IgD-negative memory B cell (primary cell): ENCODE data around the gene PLPPR1. TPM values are rescaled to one million over a fixed set of nuclear protein-coding genes. Genes with fewer than 3 reads are reported as not detected.

Source experiments
- H3K27ac Mint-ChIP-seq, 3 donors: one replicate each; pipeline ENCODE4 v1.8.0; 2020 to 2022; ENCODE audit warnings: mild to moderate bottlenecking in 3 of 3, mixed read lengths in 3 of 3, moderate library complexity in 1 of 3
- H3K27me3 Mint-ChIP-seq: one replicate; pipeline ENCODE4 v1.8.0; 2021; ENCODE audit warnings: mixed read lengths
- H3K36me3 Mint-ChIP-seq: one replicate; pipeline ENCODE4 v1.8.0; 2020; ENCODE audit warnings: mild to moderate bottlenecking, mixed read lengths
- H3K4me1 Mint-ChIP-seq, 3 donors: one replicate each; pipeline ENCODE4 v1.8.0; 2020 to 2022; ENCODE audit warnings: mixed read lengths in 3 of 3, mild to moderate bottlenecking in 1 of 3
- H3K4me3 Mint-ChIP-seq, 4 donors: one replicate each; pipeline ENCODE4 v1.8.0; 2020 to 2022; ENCODE audit warnings: mild to moderate bottlenecking in 4 of 4, mixed read lengths in 4 of 4, moderate library complexity in 3 of 4
- H3K9me3 Mint-ChIP-seq, 3 donors: one replicate each; pipeline ENCODE4 v1.8.0; 2020 to 2021; ENCODE audit warnings: mixed read lengths in 3 of 3, mild to moderate bottlenecking in 1 of 3
- polyA plus RNA-seq: library from polyadenylated mRNA; unstranded; fragments of 300-500 nt; fragmentation: Illumina TruSeq; gene quantifications from one replicate; pipeline ENCODE4 v1.2.3, GENCODE V29; 2021

Gene PLPPR1
- polyA plus RNA-seq, 1 donor from 2014 or later = not detected

DNA sequence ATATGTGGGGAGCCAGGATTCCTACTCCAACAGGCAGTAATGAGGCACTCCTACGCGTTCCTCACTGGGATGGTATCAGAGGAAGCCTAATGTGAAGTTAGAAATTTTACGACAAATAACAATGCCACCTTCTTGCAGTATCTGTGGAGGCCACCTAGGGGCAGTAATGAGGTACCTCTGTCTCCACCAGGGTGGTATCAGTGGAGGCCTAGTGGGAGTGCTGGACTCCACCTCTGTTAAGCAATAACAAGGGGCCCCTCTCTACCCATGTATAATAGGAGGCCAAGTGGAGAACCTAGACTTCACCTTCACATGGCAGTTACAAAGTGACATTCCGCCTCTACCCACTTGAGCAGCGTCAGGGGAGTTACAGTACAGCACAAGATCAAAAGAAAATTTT, 147.9 kb downstream of the PLPPR1 start:
- H3K27me3 Mint-ChIP-seq = peaks cover 3% of the 10 kb centered on the region
- H3K36me3 Mint-ChIP-seq = no peaks in the 10 kb centered on the region
- H3K4me3 Mint-ChIP-seq = no peak overlapping the region
- no peak overlapping the region for H3K27ac Mint-ChIP-seq
- peaks cover 0 to 6% (median 0%) of the 10 kb centered on the region in 3 donors for H3K9me3 Mint-ChIP-seq
- H3K4me1 Mint-ChIP-seq = no peaks in the 10 kb centered on the region

DNA sequence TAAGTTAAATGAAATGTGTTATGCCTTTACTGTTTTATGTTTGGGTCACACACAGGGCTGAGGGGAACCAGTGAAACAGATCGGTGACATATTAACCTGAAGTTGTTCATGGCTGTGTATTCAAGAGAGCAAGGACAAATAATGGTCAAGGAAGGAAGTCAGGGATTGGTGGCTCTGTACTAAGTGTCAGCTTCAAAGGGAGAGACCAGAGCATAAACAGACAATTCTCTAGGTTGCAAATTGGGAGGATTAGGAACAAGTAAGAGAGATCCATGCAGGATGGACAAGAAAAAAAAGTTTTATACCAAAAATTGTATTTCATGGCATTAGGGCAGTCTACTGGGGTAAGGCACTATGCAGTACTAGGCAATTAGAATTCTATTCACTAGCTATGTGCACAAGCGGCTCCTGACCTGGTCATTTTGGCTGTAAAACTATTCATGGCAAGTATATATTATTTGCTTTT, 156.3 kb downstream of the PLPPR1 start:
- Mint-ChIP-seq H3K4me1 (no peaks in the 10 kb centered on the region), H3K4me3 (no peak overlapping the region), H3K27me3 (no peaks in the 10 kb centered on the region), H3K36me3 (no peaks in the 10 kb centered on the region), H3K27ac (no peak overlapping the region), H3K9me3 (peaks cover 0 to 3% (median 2%) of the 10 kb centered on the region in 3 donors)

DNA sequence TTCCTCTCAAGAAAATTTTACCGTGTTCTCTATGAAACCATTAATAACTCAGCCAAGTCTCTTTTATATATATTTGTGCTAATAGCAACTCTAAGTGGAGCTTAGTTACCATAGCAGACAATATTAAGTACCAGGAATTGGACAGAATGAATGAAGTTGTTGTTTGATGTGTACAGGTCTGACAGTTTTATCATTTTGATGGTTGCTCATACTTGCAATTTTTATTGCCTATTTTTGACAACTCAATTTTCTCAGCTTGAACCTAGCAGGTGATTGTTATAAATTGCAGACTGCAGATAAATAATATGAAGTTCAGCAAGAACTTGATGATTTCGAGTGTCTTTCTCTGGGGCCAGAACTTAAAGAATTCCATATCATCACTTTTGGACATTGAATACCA, 163.2 kb downstream of the PLPPR1 start:
- H3K36me3 Mint-ChIP-seq = no peaks in the 10 kb centered on the region

DNA sequence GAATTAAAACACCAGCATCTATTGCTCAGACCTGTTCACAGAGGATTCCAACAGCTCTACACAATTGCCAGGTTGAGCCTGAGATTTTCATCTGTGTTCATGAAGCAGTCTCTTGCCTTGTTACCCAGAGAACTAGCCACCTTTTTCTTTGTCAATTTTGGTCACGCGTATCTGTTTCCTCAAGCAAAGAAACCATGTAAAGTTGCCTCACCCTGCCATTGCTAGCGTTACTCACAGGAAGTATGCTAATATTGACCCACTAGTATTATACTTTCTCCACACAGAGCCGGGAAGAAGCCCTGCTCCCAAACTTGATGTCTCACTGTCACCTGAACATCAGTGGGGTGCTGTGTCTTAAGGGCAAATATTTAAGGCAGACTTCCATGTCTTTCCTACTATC, 168.5 kb downstream of the PLPPR1 start:
- Mint-ChIP-seq H3K27ac (no peak overlapping the region), H3K27me3 (no peaks in the 10 kb centered on the region), H3K36me3 (no peaks in the 10 kb centered on the region), H3K9me3 (no peaks in the 10 kb centered on the region), H3K4me3 (no peak overlapping the region), H3K4me1 (no peaks in the 10 kb centered on the region)

More for the DNA sequence above, 163.2 kb downstream of the PLPPR1 start:
- Mint-ChIP-seq H3K27ac (no peak overlapping the region), H3K4me1 (no peaks in the 10 kb centered on the region), H3K27me3 (no peaks in the 10 kb centered on the region), H3K9me3 (peaks cover 0 to 2% (median 0%) of the 10 kb centered on the region in 3 donors), H3K4me3 (no peak overlapping the region)

DNA sequence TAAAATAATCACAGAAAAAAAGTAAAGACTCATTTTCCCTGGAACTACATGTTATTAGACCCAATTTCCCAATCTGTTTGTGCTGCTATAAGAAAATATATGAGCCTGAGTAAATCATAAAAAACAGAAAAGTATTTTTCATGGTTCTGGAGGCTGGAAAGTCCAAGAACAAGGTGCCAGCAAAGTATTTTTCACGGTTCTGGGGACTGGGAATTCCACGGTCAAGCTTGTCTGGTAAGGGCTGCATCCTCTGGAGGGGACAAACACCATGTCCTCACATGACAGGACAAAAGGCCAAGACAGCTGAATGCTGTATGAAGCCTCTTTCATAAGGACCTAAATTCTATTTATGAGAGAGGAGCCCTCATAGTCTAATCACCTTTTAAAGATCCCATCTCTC, 172.3 kb downstream of the PLPPR1 start:
- Mint-ChIP-seq H3K36me3 (no peaks in the 10 kb centered on the region), H3K4me1 (no peaks in the 10 kb centered on the region), H3K27ac (no peak overlapping the region), H3K9me3 (no peaks in the 10 kb centered on the region), H3K4me3 (no peak overlapping the region), H3K27me3 (no peaks in the 10 kb centered on the region)

DNA sequence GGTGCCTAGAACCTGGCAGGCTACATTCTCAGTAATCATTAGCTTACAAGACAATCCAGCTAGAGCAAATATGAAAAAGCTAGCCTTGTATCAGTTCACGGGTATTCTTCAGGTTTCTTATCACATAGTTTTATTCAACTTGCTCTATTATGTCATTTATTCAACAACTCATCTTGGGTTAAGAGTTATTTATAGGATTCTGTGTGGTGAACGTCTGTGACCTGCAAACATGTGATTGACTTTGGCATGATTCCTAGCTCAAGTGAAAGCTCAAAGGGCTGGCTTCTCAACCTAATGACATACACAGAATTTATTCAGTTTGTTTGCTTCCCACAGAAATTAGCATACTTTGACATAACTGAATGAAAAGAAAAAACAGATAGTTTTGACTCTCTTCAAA, 173.1 kb downstream of the PLPPR1 start:
- Mint-ChIP-seq H3K4me3 (no peak overlapping the region), H3K27me3 (no peaks in the 10 kb centered on the region), H3K27ac (no peak overlapping the region), H3K36me3 (no peaks in the 10 kb centered on the region), H3K4me1 (no peaks in the 10 kb centered on the region), H3K9me3 (no peaks in the 10 kb centered on the region)

DNA sequence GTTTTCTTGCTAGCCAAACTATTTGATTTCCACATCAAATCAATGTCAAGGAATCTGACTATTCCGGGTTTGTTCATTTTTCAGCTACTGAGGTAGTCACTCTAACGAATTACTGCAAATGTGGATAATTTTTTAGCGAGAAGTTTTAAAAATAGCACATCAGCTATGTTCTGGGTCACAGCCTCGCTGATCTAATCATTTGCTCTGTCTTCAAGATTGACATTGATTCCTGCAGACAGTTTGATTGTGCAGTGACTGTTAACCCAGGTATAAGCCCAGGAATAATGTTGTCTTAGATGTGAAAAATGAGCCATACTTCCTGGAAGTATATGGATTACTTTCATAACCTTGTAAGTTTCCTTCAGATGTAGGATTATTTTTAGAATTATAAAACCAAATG, 181.1 kb downstream of the PLPPR1 start:
- Mint-ChIP-seq H3K36me3 (no peaks in the 10 kb centered on the region), H3K4me1 (no peaks in the 10 kb centered on the region), H3K27me3 (peaks cover 3% of the 10 kb centered on the region), H3K27ac (no peak overlapping the region), H3K4me3 (no peak overlapping the region), H3K9me3 (no peaks in the 10 kb centered on the region)

DNA sequence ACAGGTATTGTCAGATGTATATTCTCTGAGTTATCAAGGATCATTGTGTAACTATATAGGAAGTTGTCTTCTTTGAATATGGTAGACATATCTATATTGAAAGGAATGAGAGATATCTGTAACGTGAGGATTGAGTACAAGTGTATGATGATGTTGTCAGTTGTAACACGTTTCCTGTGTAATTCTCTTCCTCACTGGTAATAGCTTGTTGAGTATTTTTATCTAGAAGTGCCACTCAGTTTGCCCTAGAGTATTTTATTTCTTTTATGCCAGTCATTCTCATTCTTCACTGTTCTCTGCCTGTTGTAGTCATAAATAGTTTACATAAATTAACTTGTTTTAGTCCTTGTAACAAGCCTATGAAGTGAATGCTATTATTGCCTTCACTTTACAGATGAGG, 184.1 kb downstream of the PLPPR1 start:
- H3K27me3 Mint-ChIP-seq = peaks cover 3% of the 10 kb centered on the region
- H3K27ac Mint-ChIP-seq = no peak overlapping the region
- no peak overlapping the region for H3K4me3 Mint-ChIP-seq
- H3K9me3 Mint-ChIP-seq = peaks cover 0 to 1% (median 0%) of the 10 kb centered on the region in 3 donors
- H3K36me3 Mint-ChIP-seq = no peaks in the 10 kb centered on the region
- H3K4me1 Mint-ChIP-seq = no peaks in the 10 kb centered on the region

DNA sequence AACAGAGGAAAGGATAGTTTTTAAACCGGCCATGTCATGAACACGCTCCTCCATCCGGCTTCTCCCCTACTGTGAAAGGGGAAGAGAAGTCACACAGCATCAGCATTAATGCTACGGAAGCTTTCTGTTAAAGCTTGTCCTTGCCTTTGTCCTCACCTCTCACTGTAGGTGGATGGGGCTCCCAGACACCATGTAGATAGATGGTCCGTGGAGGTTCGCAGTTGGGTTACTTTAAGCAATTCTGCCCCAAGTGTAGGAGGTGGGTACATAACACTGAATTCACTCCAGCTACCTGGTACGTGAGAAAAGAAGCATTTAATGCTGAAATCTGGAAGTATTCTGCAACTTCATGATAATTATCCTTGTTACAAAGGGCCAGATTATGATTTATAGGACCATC, 190.5 kb downstream of the PLPPR1 start:
- H3K4me3 Mint-ChIP-seq = no peak overlapping the region
- no peaks in the 10 kb centered on the region for H3K27me3 Mint-ChIP-seq
- H3K9me3 Mint-ChIP-seq = peaks cover 0 to 1% (median 0%) of the 10 kb centered on the region in 3 donors
- no peaks in the 10 kb centered on the region for H3K36me3 Mint-ChIP-seq
- no peaks in the 10 kb centered on the region for H3K4me1 Mint-ChIP-seq
- no peak overlapping the region for H3K27ac Mint-ChIP-seq

DNA sequence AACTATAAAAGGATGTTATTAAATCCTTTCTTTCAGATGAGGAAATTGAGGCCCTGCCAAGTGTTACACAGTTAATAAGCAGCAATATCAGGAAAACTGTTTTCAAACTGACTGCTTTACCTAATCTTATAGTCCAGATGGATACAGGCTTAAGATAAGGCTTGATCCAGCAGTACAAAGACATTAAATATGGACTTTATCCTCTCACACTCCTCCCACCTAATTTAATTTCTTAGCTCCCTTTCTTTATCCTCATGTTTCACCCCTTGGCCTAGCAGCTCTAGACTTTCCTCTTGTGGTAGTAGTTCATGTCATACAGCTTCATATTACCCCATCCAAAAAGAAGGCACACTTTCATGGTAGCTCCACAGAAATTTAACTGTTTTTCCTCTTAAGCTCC, 191.8 kb downstream of the PLPPR1 start:
- no peaks in the 10 kb centered on the region for H3K27me3 Mint-ChIP-seq
- no peaks in the 10 kb centered on the region for H3K36me3 Mint-ChIP-seq
- H3K4me3 Mint-ChIP-seq = no peak overlapping the region
- H3K27ac Mint-ChIP-seq = no peak overlapping the region
- no peaks in the 10 kb centered on the region for H3K4me1 Mint-ChIP-seq
- peaks cover 0 to 1% (median 0%) of the 10 kb centered on the region in 3 donors for H3K9me3 Mint-ChIP-seq

DNA sequence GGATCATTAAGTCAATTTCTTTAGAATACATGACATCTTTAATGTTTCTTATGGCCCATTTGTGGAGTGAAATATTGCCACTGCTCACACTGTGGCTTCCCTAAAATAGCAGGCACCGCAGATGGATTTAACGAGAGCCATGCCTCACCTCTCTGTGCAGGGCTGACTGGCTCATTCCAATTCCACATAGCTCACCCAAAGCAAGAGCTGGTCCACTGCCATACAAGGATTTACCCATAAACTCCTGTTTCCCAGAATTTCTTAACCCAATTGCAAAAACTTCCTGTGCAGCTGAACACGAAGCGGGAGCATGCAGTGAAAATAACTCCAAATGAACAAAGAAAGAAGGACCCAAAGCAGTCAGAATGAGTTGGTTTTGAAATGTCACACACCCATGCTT, 196.7 kb downstream of the PLPPR1 start:
- no peaks in the 10 kb centered on the region for H3K27me3 Mint-ChIP-seq
- H3K4me3 Mint-ChIP-seq = no peak overlapping the region
- no peak overlapping the region for H3K27ac Mint-ChIP-seq
- H3K36me3 Mint-ChIP-seq = no peaks in the 10 kb centered on the region
- no peaks in the 10 kb centered on the region for H3K9me3 Mint-ChIP-seq
- H3K4me1 Mint-ChIP-seq = peaks cover 0 to 4% (median 0%) of the 10 kb centered on the region in 3 donors

DNA sequence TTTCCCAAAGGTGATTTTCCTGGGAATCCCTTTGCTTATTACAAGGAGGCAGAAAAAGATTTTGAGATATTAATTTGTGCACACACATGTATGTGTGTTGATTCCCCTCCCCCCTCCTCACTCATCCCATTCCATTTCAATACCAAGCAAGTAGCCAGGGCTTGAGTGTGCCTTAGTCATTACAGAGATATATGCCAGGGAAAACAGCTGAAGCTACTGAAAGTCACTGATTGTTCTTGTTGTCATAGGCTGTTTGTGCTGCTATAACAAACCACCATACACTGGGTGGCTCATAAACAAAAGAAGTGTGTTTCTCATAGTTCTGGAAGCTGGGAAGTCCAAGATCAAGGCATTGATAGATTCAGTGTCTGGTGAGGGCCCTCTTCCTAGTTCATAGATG, 197.6 kb downstream of the PLPPR1 start:
- Mint-ChIP-seq H3K9me3 (no peaks in the 10 kb centered on the region), H3K27ac (no peak overlapping the region), H3K27me3 (no peaks in the 10 kb centered on the region), H3K4me3 (no peak overlapping the region), H3K4me1 (peaks cover 0 to 4% (median 0%) of the 10 kb centered on the region in 3 donors), H3K36me3 (no peaks in the 10 kb centered on the region)

DNA sequence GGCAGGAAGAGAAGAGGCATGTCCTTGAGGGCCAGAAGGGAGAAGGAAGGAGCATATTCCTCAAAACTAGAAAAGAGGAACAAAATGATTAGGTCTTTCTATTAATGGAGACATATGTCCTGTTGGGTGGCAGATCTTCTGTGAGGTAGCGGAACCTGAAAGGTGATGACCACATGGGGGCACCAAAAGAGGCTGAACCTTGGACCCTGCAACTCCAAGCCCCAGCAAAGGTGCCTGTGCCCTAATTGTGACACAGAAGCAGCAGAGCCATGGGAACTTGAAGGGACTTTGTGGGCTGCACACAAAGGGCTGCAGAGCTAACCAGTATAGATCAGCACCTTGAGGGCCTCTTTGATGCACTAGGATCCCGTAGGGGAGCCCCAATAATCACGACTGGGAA, 198.3 kb downstream of the PLPPR1 start:
- Mint-ChIP-seq H3K36me3 (no peaks in the 10 kb centered on the region), H3K4me1 (peaks cover 0 to 4% (median 0%) of the 10 kb centered on the region in 3 donors), H3K27me3 (no peaks in the 10 kb centered on the region), H3K9me3 (peaks cover 0 to 1% (median 0%) of the 10 kb centered on the region in 3 donors), H3K27ac (no peak overlapping the region), H3K4me3 (no peak overlapping the region)

DNA sequence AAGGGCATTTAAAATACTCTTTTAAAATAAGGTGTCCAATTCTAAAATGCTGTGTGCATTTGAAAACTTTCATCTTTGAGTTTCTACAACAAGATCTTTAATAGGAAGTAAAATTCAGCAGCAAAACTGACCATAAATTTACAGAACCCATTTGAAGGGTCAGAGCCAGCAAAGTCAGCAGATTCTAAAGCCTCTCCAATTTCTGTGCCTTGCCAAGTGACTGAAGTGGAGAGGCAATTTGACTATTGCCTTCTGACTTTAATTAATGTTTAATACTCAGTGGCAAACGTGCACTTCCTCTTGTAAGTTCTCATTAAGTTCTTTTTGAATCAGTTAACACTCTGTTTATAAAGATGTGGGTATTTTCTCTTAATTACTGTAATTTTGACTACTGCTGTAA, 201.1 kb downstream of the PLPPR1 start:
- Mint-ChIP-seq H3K27ac (no peak overlapping the region), H3K9me3 (peaks cover 0 to 1% (median 0%) of the 10 kb centered on the region in 3 donors), H3K4me1 (peaks cover 0 to 4% (median 0%) of the 10 kb centered on the region in 3 donors), H3K27me3 (no peaks in the 10 kb centered on the region), H3K4me3 (no peak overlapping the region), H3K36me3 (no peaks in the 10 kb centered on the region)

DNA sequence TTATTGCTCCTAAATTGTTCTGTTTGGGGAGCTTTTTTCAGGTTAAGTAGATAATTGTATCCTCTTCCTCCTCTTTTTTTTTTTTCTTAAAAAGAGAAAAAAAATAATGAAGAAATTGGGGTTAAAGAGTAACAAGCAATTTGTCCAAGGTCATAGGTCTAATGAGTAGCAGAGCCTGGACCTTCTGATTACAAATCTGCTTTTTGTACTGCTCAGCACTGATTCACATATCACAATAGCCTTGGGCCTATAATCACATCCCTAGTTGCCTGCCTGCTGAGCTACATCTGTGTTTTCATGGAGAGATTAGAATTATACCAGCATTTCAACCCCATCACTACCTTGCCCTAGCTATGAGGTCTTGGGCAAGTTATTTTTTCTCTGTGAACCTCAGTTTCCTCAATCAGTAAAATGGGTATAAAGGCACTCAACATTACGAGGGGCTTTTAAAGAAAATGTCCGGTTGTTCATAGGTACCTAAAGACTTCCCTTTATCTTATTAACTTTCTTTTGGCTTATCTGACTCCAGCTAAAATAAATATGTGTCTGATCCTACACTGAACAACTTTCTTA, 204.0 kb downstream of the PLPPR1 start:
- Mint-ChIP-seq H3K4me1 (peaks cover 0 to 9% (median 2%) of the 10 kb centered on the region in 3 donors), H3K27me3 (peaks cover 8% of the 10 kb centered on the region), H3K9me3 (peaks cover 0 to 3% (median 0%) of the 10 kb centered on the region in 3 donors), H3K27ac (no peak overlapping the region), H3K36me3 (no peaks in the 10 kb centered on the region), H3K4me3 (no peak overlapping the region)

DNA sequence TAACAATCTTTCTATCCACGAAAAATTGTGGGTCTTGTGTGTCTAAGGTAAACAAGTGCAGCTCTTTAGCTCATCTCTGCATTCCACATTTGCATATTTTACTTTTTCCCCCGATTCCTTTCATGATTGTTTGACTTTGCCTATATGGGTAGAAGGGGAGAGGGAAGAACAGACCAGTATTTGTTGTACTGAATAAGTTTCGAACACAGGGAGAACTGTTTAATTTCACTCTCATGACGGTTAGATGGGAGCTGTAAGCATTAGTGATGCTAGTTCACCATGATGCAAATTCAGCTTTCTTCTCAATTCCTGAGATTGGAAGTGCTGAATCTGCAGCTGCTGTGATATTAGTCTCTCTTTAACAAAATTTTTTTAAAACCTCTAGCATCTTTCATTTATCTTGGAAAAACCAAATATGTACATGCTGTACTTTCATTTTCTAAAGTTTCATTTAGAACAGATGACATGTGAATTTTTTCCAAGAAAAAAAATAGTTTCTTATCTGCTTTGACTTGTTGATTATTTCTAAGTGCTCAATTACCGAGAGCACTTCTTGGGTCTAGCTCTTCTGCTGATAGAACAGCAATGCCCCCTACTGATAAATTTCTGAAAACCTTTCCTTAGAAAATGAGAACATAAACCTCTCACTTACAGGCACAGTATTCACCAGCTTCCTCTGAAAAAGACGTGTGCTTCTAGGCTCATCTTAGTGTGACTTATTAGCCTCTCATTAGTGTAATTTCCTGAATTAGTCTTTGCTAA, 206.8 kb downstream of the PLPPR1 start:
- peaks cover 8% of the 10 kb centered on the region for H3K27me3 Mint-ChIP-seq
- peaks cover 0 to 5% (median under 1%) of the 10 kb centered on the region in 3 donors for H3K9me3 Mint-ChIP-seq
- no peaks in the 10 kb centered on the region for H3K36me3 Mint-ChIP-seq
- H3K4me3 Mint-ChIP-seq = no peak overlapping the region
- peaks cover 0 to 5% (median 2%) of the 10 kb centered on the region in 3 donors for H3K4me1 Mint-ChIP-seq
- H3K27ac Mint-ChIP-seq = no peak overlapping the region
